Measurements from ENCODE around the gene SEPTIN5. TPM values are rescaled to one million over a fixed set of nuclear protein-coding genes. Genes with fewer than 3 reads are reported as not detected.

SEPTIN5 gene
- polyA plus RNA-seq, 1 experiment: 13.1 TPM

DNA sequence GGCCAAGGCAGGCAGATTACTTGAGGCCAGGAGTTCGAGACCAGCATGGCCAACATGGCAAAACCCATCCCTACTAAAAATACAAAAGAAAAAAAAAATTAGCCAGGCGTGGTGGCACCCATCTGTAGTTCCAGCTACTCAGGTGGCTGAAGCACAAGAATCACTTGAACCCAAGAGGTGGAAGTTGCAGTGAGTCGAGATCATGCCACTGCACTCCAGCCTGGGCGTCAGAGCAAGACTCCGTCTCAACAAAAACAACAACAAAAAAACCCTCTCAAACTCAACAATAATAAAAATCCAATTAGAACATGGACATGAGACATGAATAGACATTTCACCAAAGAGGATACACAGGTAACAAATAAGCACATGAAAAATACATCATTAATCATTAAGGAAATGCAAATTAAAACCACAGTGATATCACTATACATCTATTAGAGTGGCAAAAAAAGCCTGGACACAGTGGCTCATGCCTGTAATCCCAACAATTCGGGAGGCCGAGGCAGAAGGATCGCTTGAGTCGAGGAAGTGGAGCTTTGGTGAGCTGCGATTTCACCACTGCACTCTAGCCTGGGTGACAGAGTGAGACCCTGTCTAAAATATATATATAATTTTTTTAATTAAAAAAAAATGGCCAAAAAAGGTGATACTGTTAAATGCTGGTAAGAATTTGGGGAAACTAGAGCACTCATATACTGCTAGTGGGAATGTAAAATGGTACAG lies 12.7 kb upstream of the SEPTIN5 start:
- TF ChIP-seq, protein P1, sequence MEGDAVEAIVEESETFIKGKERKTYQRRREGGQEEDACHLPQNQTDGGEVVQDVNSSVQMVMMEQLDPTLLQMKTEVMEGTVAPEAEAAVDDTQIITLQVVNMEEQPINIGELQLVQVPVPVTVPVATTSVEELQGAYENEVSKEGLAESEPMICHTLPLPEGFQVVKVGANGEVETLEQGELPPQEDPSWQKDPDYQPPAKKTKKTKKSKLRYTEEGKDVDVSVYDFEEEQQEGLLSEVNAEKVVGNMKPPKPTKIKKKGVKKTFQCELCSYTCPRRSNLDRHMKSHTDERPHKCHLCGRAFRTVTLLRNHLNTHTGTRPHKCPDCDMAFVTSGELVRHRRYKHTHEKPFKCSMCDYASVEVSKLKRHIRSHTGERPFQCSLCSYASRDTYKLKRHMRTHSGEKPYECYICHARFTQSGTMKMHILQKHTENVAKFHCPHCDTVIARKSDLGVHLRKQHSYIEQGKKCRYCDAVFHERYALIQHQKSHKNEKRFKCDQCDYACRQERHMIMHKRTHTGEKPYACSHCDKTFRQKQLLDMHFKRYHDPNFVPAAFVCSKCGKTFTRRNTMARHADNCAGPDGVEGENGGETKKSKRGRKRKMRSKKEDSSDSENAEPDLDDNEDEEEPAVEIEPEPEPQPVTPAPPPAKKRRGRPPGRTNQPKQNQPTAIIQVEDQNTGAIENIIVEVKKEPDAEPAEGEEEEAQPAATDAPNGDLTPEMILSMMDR (IDR thresholded peaks at IDR 0.05; ENCODE audit: low read depth, low read length): no peak
- Histone ChIP-seq H3K4me3 (ENCODE audit: low read depth, low read length) (no peak overlapping the region), H3K27me3 (ENCODE audit: control insufficient read depth, insufficient read depth, low read length) (peaks cover 15% of the 10 kb centered on the region), H3K9me3 (ENCODE audit: control insufficient read depth, insufficient read depth, low read length) (no peaks in the 10 kb centered on the region), H3K27ac (ENCODE audit: low read depth, low read length) (no peak overlapping the region)
- ChIA-PET POLR2A (no interaction called here), CTCF (interaction anchor here (0.8 kb wide), 1 partner anchor 22 kb away, joined by 3 read pairs; no protein-coding TSS in a partner anchor)
- no peak for DNase-seq (ENCODE audit: low read depth, low spot score)

DNA sequence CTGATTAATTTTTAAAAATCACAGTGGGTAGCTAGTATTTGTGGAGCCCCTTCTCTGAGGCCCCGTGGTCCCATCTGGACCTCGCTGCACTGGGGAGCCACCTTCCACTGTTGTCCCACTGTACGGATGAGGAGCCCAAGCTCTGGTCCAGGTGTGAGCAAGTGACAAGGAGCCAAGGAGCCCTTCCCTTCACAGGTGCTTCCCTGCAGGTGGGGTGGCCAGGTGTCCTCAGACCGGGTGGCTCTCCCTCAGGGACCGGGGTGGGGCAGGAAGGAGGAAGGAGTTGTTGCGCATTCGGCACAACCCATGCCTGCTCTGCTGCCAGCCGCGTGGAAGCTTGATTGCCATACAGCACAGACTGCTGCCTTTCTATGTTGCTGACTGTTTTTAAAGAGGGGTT lies 10.4 kb upstream of the SEPTIN5 start:
- POLR2A ChIA-PET: no interaction called here

DNA sequence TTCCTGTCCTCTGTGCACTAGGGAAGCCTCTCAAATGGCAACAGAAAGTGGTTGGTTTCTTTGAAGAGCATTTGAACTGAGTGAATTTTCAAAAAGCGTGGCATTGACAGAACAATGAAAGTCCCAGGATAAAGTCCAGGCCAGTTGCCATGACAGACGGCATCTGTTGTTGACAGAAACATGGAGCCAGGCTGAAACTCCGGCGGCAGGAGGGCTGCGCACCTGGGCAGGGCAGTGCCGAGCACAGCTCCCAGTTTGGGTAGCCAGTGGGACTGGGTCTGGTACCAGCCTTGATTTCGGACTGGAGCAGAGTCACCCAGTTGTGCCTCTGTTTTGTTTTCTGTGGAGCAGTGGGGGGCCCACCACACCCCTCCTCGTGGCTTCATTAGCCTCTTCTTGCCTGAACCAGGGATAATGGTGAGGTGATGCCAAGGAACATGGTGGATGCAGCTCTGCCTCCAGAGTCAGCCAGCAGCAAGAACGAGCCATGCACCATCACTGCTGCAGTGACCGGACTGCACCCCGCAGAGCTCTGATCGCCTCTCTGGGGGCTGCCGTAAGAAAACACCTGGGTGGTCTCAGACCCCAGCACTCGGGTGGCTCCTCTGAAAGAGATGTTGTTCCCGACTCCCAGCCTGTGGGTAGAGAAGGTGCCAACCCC lies 9.8 kb upstream of the SEPTIN5 start:
- POLR2A ChIA-PET: no interaction called here
- DNase-seq (ENCODE audit: low read depth, low spot score): no peak
- CTCF ChIA-PET: no interaction called here
- Histone ChIP-seq H3K27me3 (ENCODE audit: control insufficient read depth, insufficient read depth, low read length) (peaks cover 23% of the 10 kb centered on the region), H3K9me3 (ENCODE audit: control insufficient read depth, insufficient read depth, low read length) (no peaks in the 10 kb centered on the region), H3K27ac (ENCODE audit: low read depth, low read length) (no peak overlapping the region), H3K4me3 (ENCODE audit: low read depth, low read length) (no peak overlapping the region)
- TF ChIP-seq, protein P1 (IDR thresholded peaks at IDR 0.05; ENCODE audit: low read depth, low read length): no peak

More for the DNA sequence above, 10.4 kb upstream of the SEPTIN5 start:
- CTCF ChIA-PET: no interaction called here
- H3K27me3 ChIP-seq (ENCODE audit: control insufficient read depth, insufficient read depth, low read length): peaks cover 19% of the 10 kb centered on the region
- H3K27ac ChIP-seq (ENCODE audit: low read depth, low read length): no peak overlapping the region
- TF ChIP-seq, protein P1 (IDR thresholded peaks at IDR 0.05; ENCODE audit: low read depth, low read length): no peak
- no peak for DNase-seq (ENCODE audit: low read depth, low spot score)
- H3K9me3 ChIP-seq (ENCODE audit: control insufficient read depth, insufficient read depth, low read length): no peaks in the 10 kb centered on the region
- no peak overlapping the region for H3K4me3 ChIP-seq (ENCODE audit: low read depth, low read length)

GRCh38 chr22:19705181-19705934 lies 8.9 kb upstream of the SEPTIN5 start:
- ChIA-PET POLR2A (no interaction called here), CTCF (no interaction called here)
- Histone ChIP-seq H3K4me3 (ENCODE audit: low read depth, low read length) (no peak overlapping the region), H3K27ac (ENCODE audit: low read depth, low read length) (no peak overlapping the region), H3K9me3 (ENCODE audit: control insufficient read depth, insufficient read depth, low read length) (no peaks in the 10 kb centered on the region; the same call in 1 of the 2 replicates), H3K27me3 (ENCODE audit: control insufficient read depth, insufficient read depth, low read length) (peaks cover 31% of the 10 kb centered on the region)
- no peak for DNase-seq (ENCODE audit: low read depth, low spot score)
- TF ChIP-seq, protein P1 (IDR thresholded peaks at IDR 0.05; ENCODE audit: low read depth, low read length): no peak

Data from AG04450 (cell line).